GM13977 (cell line): Measurements from ENCODE around the gene CACNA1E.

Experiments used
- DNase-seq: peaks from one replicate; pipeline ENCODE4 v3.0.0; 2012; ENCODE audit warnings: low spot score
- in situ Hi-C: fragments of 300-500 bp; cut with MboI; formaldehyde crosslinking; loops from one replicate; pipeline ENCODE4 v1.12.0; 2022; ENCODE audit warnings: low sequenced_read_pairs, low pct_unique_long_range_greater_than_20kb, mixed read lengths, inconsistent platforms; ENCODE audit not compliant: unreplicated experiment
- TF ChIP-seq, protein P1 (sequence below): IDR thresholded peaks from 2 replicates; pipeline ENCODE4 v1.5.1; 2012; ENCODE audit warnings: mild to moderate bottlenecking, control low read depth; ENCODE audit not compliant: insufficient read depth; ENCODE audit errors: extremely low read depth, missing control alignments

CACNA1E gene

DNA sequence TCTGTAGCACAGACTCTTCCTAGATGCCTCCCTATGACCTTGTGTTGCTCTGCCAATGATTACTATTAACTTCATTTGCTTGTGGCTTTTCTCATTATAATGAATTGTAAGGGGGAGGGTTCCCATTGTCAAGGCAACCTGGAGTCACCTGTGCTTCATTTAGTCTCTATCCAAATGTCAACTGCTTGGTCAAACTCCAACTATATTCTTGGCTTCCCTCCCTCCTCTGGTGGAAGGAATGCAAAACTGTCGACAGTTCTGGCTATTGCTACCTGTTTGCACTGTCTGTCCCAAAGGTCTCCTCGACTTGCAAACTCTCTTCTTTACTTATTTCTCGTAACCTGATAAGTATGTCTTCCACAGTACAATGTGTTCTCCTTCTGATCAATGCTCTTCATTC is 100.3 kb downstream of the CACNA1E start:
- in situ Hi-C loops, result no loop called here
- TF ChIP-seq, protein P1, sequence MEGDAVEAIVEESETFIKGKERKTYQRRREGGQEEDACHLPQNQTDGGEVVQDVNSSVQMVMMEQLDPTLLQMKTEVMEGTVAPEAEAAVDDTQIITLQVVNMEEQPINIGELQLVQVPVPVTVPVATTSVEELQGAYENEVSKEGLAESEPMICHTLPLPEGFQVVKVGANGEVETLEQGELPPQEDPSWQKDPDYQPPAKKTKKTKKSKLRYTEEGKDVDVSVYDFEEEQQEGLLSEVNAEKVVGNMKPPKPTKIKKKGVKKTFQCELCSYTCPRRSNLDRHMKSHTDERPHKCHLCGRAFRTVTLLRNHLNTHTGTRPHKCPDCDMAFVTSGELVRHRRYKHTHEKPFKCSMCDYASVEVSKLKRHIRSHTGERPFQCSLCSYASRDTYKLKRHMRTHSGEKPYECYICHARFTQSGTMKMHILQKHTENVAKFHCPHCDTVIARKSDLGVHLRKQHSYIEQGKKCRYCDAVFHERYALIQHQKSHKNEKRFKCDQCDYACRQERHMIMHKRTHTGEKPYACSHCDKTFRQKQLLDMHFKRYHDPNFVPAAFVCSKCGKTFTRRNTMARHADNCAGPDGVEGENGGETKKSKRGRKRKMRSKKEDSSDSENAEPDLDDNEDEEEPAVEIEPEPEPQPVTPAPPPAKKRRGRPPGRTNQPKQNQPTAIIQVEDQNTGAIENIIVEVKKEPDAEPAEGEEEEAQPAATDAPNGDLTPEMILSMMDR, result no peak
- no peak for DNase-seq

DNA sequence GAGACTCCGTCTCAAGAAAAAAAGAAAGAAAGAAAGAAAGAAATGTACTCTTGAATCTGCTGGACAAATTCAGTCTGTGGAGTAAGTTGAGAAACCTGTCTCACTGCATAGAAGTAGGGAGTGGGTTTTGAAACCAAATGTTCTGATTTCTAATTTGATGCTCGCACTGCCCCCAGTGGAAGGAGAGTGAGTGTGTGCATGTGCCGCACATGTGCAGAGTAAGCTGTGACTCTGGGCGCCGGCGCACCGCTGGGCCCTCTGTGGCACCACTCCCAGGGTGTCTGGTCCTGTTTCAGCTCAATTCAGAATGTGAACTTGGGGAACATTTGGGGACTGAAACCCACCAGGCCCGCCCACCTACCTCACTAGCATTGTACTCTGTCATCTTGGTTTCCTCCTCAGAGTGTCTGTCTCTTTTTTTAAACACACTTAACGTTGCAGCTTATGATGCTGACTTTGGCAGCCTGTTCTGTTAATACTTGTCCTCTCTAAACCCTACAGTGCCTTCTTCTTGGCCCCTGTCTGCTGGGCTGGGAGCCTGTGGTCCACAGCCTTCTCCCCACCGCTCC is 104.6 kb downstream of the CACNA1E start:
- TF ChIP-seq, protein P1, result peak; percentile 29
- no peak for DNase-seq
- in situ Hi-C loops, result no loop called here

DNA sequence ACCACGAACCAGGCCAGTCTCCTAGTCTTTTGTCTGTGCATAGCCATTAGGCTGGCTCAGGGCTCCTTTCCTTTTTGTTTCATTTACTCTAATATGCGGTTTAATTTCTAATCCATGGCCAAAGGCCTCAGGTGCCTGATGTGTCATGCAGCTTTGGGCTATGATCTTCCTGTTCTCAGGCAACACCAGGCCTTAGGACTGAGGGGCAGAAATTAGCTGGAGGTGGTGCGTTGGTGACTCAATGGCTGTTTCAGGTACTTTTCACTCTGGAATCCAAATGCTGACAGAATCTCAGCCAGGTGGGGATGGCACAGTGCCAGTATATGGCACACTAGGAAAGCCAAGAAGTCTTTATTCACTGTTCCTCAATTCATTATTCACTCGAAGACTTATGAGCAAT is 105.3 kb downstream of the CACNA1E start:
- TF ChIP-seq, protein P1, result no peak
- in situ Hi-C loops, result no loop called here
- no peak for DNase-seq

DNA sequence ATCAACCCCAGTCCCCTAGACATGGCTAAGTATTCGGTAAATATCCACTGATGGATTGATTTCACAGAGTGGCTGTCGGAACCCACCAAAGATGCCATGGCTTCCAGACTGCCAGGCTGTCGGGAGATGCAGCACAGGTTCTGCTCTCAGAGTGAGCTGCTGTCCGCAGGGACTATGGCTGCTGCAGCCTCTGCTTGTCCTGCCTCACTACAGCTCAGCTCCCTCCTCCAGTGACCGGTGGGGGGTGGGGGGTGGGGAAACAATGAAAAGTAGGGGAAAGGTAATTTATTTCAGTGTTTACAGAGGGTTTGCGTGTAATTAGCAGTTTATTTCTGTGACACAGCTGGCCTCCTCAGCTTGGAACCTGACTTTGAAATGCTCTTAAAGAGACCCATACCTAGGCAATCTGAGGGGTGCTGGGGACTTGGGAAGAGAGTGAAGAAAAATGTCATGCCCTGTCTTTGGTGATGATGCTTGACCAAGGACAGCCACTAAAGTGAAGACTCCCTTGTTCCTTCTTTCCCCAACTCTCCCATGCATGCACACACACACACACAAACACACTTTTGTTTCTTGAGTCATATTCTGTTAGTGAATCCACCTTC is 109.0 kb downstream of the CACNA1E start:
- no peak for DNase-seq
- in situ Hi-C loops, result no loop called here

DNA sequence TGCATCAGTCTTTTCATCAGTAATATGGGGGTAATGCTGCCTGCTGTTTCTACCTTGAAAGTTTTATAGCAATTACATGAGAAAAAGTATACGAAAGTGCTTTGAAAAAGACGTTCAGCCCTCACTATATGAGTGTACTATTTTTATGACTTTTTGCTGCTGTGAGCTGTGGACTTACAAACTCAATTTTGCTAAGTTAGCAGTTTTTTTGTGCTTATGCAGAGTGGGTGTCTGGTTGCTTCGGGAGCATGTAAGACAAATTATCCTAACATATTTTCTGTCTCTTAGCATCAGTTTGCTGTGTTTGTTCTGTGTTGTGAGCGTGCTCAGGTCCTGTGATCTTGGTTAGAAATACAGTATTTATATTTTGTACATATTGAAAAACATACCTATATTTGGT is 109.7 kb downstream of the CACNA1E start:
- in situ Hi-C loops, result no loop called here
- TF ChIP-seq, protein P1, result no peak
- no peak for DNase-seq

More for the DNA sequence above, 109.0 kb downstream of the CACNA1E start:
- TF ChIP-seq, protein P1, result no peak

DNA sequence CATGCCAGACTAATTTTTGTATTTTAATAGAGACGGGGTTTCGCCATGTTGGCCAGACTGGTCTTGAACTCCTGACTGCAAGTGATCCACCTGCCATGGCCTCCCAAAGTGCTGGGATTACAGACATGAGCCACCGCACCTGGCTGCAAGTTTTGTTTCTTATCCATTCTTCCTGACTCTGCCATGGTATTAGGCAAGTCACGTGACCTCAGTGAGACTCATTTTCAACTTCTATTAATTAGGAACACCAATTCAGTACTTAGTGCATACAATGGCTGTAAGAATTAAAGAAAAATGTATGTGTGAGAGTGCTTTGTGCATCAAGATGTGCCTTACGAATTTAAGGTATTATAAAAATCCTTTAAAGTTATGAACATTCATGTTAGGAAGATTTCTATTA is 111.2 kb downstream of the CACNA1E start:
- no peak for DNase-seq
- in situ Hi-C loops, result no loop called here
- TF ChIP-seq, protein P1, result no peak
